Duodenal mucosa (tissue), 2 donors: ENCODE results near the gene ADAP1.

ENCODE experiments used
- H3K27ac ChIP-seq: one replicate; pipeline ENCODE4 v1.7.0; 2013; ENCODE audit warnings: low read depth, low read length
- H3K27me3 ChIP-seq, 2 donors: one replicate each; pipeline ENCODE4 v1.7.0; 2013; ENCODE audit warnings: low read length in 2 of 2, control low read depth in 1 of 2; ENCODE audit not compliant: insufficient read depth in 2 of 2, control insufficient read depth in 1 of 2
- H3K36me3 ChIP-seq, 2 donors: one replicate each; pipeline ENCODE4 v1.7.0; 2013; ENCODE audit warnings: low read length in 2 of 2, control low read depth in 1 of 2; ENCODE audit not compliant: insufficient read depth in 2 of 2, control insufficient read depth in 1 of 2
- H3K4me1 ChIP-seq, 2 donors: one replicate each; pipeline ENCODE4 v1.7.0; 2013; ENCODE audit warnings: low read length in 2 of 2, control low read depth in 1 of 2; ENCODE audit not compliant: insufficient read depth in 2 of 2, control insufficient read depth in 1 of 2
- H3K4me3 ChIP-seq, 2 donors: one replicate each; pipeline ENCODE4 v1.7.0; 2013; ENCODE audit warnings: low read length in 2 of 2, low read depth in 1 of 2
- H3K9ac ChIP-seq, 2 donors: one replicate each; pipeline ENCODE4 v1.7.0; 2013; ENCODE audit warnings: low read length in 2 of 2, low read depth in 1 of 2
- H3K9me3 ChIP-seq, 2 donors: one replicate each; pipeline ENCODE4 v1.7.0; 2013; ENCODE audit warnings: low read length in 2 of 2, control low read depth in 1 of 2; ENCODE audit not compliant: control insufficient read depth in 1 of 2

ADAP1 gene

DNA sequence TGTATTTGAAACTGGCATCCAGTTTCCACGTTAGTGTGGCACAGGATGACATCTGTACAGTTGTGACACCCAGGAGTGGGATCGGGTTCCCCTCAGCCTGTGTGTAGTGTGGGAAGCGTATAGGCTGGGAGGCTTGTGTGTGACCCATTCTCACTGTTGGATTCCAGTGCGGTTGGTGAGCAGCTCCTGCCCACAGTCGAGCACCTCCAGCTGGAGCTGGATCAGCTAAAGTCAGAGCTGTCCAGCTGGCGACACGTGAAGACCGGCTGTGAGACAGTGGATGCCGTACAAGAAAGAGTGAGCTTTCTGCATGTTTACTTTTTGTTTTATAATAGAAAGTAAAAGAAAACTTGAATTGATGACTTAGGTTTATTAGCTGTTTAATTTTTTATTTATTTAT, 96.8 kb downstream of the ADAP1 start:
- Histone ChIP-seq H3K9me3 (no peaks in the 10 kb centered on the region), H3K9ac (no peak overlapping the region), H3K4me3 (no peak overlapping the region), H3K36me3 (peaks cover 39 to 91% of the 10 kb centered on the region in 2 donors), H3K4me1 (peaks cover 8 to 9% of the 10 kb centered on the region in 2 donors), H3K27ac (no peak overlapping the region), H3K27me3 (no peaks in the 10 kb centered on the region)

DNA sequence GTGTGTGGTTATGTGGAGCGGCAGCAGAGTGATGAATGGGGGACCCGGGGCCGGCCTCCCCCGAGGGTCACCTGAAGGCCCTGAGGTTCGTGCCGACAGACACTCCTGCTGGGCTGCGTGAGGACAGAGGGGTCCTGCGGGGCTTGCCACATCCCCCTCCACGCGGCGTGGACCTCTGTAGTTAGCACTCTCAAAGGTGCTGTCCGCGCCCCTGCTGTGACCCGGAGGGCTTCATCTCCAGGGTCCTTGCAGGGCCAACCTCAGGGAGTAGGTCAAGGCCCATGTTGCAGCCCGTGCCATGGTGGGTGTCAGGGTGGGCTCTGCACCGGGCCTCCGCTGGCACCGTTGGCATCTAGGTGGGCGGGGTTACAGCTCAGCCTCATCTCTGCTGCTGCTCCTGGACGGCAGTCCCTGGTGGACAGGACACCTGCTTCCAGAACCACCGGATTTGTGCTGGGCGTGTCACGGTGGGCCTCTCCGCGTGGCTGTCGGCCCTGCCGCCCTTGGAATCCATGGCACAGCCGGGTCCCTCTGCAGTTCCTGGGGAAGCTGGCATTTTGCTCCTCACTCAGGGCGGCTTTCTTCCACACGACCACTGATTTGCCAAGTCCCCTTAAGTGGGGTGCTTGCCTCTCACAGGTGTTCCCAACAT, 97.9 kb downstream of the ADAP1 start:
- H3K36me3 ChIP-seq: peaks cover 32 to 91% of the 10 kb centered on the region in 2 donors

DNA sequence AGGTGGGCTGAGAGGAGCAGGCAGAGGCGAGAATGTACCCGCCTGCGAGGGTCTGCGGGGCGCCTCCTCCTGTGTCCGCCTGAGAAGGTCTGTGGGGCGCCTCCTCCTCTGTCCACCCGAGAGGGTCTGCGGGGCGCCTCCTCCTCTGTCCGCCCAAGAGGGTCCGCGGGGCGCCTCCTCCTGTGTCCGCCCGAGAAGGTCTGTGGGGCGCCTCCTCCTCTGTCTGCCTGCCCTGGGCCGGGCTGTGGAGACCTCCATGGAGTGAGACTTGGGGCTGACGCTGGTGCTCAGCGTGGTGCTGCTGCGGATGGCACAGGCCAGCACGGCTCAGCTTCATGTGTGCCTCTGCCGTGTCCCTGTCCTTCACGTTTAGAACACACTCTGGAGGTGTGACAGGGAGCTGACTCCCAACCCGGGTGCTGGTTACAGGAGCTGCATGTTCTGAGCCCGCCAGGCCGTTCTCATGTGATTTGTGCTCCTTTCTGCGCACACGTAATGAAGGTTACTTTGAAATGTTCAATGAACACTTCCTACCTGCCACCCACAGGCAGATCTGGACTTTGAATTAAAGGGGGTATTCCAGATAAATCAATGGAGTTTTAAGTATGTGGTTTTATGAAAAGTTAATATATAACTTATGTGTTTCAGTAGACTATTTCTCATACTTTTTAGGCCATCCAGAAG, 98.7 kb downstream of the ADAP1 start:
- Histone ChIP-seq H3K4me3 (no peak overlapping the region), H3K9ac (no peak overlapping the region), H3K27ac (no peak overlapping the region), H3K9me3 (no peaks in the 10 kb centered on the region), H3K36me3 (peaks cover 31 to 91% of the 10 kb centered on the region in 2 donors), H3K27me3 (no peaks in the 10 kb centered on the region), H3K4me1 (no peaks in the 10 kb centered on the region)

More for the DNA sequence above, 97.9 kb downstream of the ADAP1 start:
- Histone ChIP-seq H3K27me3 (no peaks in the 10 kb centered on the region), H3K4me1 (peaks cover 5 to 7% of the 10 kb centered on the region in 2 donors), H3K4me3 (no peak overlapping the region), H3K9me3 (no peaks in the 10 kb centered on the region), H3K27ac (no peak overlapping the region), H3K9ac (no peak overlapping the region)

DNA sequence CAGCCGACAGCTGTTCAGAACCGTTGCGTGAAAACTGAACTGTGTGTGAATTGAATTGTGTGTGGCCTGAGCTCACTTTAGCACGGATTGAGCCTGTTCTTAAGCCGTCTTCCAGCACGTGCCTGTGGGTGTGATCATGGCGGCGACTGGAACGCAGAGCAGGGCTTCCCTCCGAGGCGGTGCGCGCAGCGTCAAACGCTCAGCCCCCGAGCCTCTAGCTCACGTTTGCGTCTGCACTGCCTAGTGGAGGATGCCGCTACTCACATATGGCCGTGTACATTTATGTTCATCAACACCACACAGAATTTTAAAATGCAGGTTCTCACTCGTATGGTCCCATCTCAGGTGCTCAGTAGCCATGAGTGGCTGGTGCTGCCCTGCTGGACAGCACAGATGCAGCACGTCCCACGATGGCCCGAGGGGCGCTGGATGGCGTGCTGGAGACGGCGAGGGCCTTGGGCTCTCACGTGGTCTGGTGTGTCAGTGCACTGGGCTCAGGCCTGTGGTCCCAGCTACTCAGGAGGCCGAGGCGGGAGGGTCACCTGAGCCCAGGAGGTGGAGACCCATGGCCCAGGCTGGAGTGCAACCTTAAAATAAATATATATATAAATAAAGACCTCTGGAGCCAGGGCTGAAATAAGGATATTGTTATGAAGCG, 100.2 kb downstream of the ADAP1 start:
- Histone ChIP-seq H3K9me3 (no peaks in the 10 kb centered on the region), H3K4me3 (no peak overlapping the region), H3K9ac (no peak overlapping the region), H3K27ac (no peak overlapping the region), H3K36me3 (peaks cover 28 to 86% of the 10 kb centered on the region in 2 donors), H3K4me1 (no peaks in the 10 kb centered on the region), H3K27me3 (no peaks in the 10 kb centered on the region)

DNA sequence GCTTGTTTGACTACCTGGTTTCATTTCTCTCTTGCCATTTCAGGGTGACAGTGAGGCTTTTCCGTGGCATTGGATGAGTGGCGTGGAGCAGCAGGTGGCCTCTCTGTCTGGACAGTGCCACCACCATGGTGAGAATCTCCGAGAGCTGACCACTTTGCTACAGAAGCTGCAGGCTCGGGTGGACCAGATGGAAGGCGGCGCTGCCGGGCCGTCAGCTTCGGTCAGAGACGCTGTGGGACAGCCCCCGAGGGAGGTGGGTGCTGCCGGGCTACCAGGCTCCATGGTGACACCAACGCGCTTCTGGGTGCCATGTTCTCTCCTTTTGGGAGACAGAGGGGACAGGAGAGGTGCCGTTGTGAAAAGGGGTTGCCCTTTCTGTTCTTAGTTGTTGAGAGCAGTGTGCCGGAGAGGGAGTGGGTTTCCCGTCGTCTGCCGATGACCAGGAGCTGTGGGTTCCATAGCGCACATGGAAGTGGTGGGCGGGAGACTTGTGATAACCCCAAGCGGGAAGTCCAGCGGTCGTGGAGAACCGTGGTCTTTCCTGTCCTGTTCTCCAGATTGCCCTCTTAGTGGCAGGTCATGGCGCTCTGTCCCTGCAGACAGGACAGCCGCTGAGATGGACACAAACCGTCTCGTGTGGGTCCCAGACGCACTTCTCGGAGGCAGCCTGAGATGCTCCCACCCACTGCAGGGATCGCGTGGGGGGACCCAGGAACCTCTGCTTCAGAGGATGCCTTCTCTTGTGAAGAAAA, 100.9 kb downstream of the ADAP1 start:
- Histone ChIP-seq H3K9ac (no peak overlapping the region), H3K9me3 (no peaks in the 10 kb centered on the region), H3K27ac (no peak overlapping the region), H3K36me3 (peaks cover 29 to 85% of the 10 kb centered on the region in 2 donors), H3K27me3 (no peaks in the 10 kb centered on the region), H3K4me3 (no peak overlapping the region), H3K4me1 (no peaks in the 10 kb centered on the region)

DNA sequence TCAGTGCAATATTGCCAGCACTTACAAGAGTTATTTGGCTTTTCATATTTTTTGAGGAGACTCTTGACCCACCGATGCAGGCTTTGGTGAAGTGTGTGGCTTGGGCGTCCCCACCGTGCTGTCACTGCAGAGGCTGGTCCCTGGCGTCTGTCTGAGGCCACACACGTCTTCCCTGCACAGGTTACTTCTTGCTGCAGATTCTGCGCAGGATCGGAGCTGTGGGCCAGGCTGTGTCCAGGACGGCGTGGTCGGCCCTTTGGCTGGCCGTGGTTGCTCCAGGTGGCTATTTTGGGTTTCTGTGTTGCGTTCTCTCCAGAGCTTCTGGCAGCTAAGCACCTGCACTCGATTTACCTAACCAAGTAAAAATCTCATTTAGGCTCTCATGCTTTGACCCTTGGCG, 103.3 kb downstream of the ADAP1 start:
- Histone ChIP-seq H3K27me3 (no peaks in the 10 kb centered on the region), H3K9ac (no peak overlapping the region)

DNA sequence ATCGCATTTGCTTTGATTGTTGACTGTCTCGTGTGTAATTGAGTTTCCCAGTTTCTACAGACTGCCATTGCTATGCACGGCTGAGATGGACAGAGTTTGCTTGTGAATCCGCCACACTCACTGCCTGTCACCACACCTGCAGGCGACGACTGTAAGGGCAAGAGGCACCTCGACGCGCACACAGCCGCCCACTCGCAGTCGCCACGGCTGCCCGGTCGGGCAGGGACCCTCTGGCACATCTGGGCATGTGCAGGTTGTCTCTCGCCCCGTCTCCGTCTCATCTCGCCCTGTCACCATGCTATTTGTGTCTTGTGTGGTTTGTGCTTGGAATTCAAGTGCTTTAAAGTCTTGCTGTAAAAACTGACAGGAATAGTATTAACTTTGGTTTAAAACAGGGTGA, 104.7 kb downstream of the ADAP1 start:
- H3K4me1 ChIP-seq: no peaks in the 10 kb centered on the region
- H3K9me3 ChIP-seq: no peaks in the 10 kb centered on the region
- H3K36me3 ChIP-seq: peaks cover 27 to 68% of the 10 kb centered on the region in 2 donors
- H3K27ac ChIP-seq: no peak overlapping the region
- H3K27me3 ChIP-seq: no peaks in the 10 kb centered on the region
- no peak overlapping the region for H3K9ac ChIP-seq
- no peak overlapping the region for H3K4me3 ChIP-seq

More for the DNA sequence above, 103.3 kb downstream of the ADAP1 start:
- Histone ChIP-seq H3K36me3 (peaks cover 27 to 70% of the 10 kb centered on the region in 2 donors), H3K4me3 (no peak overlapping the region), H3K27ac (no peak overlapping the region), H3K4me1 (no peaks in the 10 kb centered on the region), H3K9me3 (no peaks in the 10 kb centered on the region)

DNA sequence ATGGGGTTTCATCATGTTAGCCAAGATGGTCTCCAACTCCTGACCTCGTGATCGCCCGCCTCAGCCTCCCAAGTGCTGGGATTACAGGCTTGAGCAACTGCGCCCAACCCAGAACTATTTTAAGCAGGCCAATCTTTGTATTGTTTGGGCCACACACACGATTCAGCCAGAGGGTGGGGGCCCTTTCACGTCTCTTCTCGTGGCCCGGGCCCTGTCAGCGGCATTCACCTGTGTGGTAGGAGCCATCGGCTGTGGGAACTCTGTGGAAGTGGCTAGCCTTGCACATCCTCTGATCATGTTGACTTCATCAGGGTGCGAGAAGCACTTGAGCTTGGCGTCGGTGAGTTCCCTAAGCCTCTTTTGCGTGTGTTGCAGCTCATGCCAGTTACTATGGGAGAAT, 105.3 kb downstream of the ADAP1 start:
- Histone ChIP-seq H3K36me3 (peaks cover 27 to 71% of the 10 kb centered on the region in 2 donors), H3K27me3 (no peaks in the 10 kb centered on the region)

More for the DNA sequence above, 105.3 kb downstream of the ADAP1 start:
- no peak overlapping the region for H3K9ac ChIP-seq
- H3K9me3 ChIP-seq: no peaks in the 10 kb centered on the region
- no peak overlapping the region for H3K4me3 ChIP-seq
- no peak overlapping the region for H3K27ac ChIP-seq
- no peaks in the 10 kb centered on the region for H3K4me1 ChIP-seq
